GM12878 (cell line): ENCODE data around the gene CD55. TPM values are rescaled to one million over a fixed set of nuclear protein-coding genes. Genes with fewer than 3 reads are reported as not detected.

Experiments
- ATAC-seq: fragments of 200-7000 bp; cut with Tn5 transposase; 3 replicates; pipeline ENCODE4 v1.9.1; 2020; ENCODE audit warnings: mild to moderate bottlenecking, moderate library complexity
- BruUV-seq: library from RNA; stranded (reverse); fragments of 400-500 nt; replicated peaks from 2 replicates; lab custom pipeline; 2021; lab: Mats Ljungman, UMichigan
- CTCF ChIA-PET: fragments of 300-600 bp; sonication (Branson Sonifier 250); formaldehyde crosslinking; extraction: SDS; loops from one replicate; lab custom pipeline; 2021; ENCODE audit warnings: inconsistent platforms; lab: Yijun Ruan, JAX
- POLR2A ChIA-PET: fragments of 350-600 bp; formaldehyde crosslinking; extraction: SDS; loops from one replicate; lab custom pipeline; 2021; ENCODE audit warnings: inconsistent platforms; lab: Charles Lee
- RAD21 ChIA-PET: fragments of 300-600 bp; sonication (Branson Sonifier 250); formaldehyde crosslinking; loops from one replicate; lab custom pipeline; 2023; ENCODE audit warnings: antibody characterized with exemption; ENCODE audit not compliant: unreplicated experiment; lab: Charles Lee
- SMC1A ChIA-PET: fragments of 300-600 bp; sonication (Branson Sonifier 250); formaldehyde crosslinking; loops from one replicate; lab custom pipeline; 2023; ENCODE audit not compliant: unreplicated experiment, uncharacterized antibody; lab: Charles Lee
- DNase-seq: peaks from one replicate; pipeline ENCODE4 v3.0.0-alpha.2; 2011; ENCODE audit warnings: low read depth, low spot score
- FAIRE-seq: peaks from 3 replicates; lab custom pipeline; 2011; peaks lifted over from hg19 to GRCh38; lab: Jason Lieb, UNC
- H2AFZ ChIP-seq: 2 replicates; pipeline ENCODE4 v1.6.0; 2011; ENCODE audit warnings: low read depth, low read length, control low read depth; ENCODE audit not compliant: control insufficient read depth
- H3K27ac ChIP-seq: 2 replicates; pipeline ENCODE4 v1.5.1; 2011; ENCODE audit warnings: control low read depth; ENCODE audit not compliant: control insufficient read depth, insufficient read depth
- H3K27me3 ChIP-seq, 2 experiments: replicated peaks in 1 of 2; 2 replicates each; pipeline versions ENCODE4 v1.6.0 to v1.6.1; 2011; ENCODE audit warnings: low read length in 1 of 2; ENCODE audit not compliant: control insufficient read depth in 2 of 2, insufficient read depth in 2 of 2
- H3K36me3 ChIP-seq, 2 experiments: 2 replicates each; pipeline ENCODE4 v1.5.1; 2011; ENCODE audit warnings: low read length in 1 of 2; ENCODE audit not compliant: control insufficient read depth in 2 of 2, insufficient read depth in 2 of 2
- H3K4me1 ChIP-seq: 2 replicates; pipeline ENCODE4 v1.6.1; 2011; ENCODE audit warnings: mild to moderate bottlenecking, low read length, moderate library complexity, mixed read lengths; ENCODE audit not compliant: control insufficient read depth, insufficient read depth
- H3K4me2 ChIP-seq: 2 replicates; pipeline ENCODE4 v1.6.0; 2011; ENCODE audit warnings: control low read depth; ENCODE audit not compliant: control insufficient read depth, insufficient read depth
- H3K4me3 ChIP-seq: fragments of 200-600 bp; sonication (generic); 2 replicates; pipeline ENCODE4 v1.5.1; 2016
- H3K79me2 ChIP-seq: 2 replicates; pipeline ENCODE4 v1.6.0; 2011; ENCODE audit warnings: low read length; ENCODE audit not compliant: control insufficient read depth, insufficient read depth
- H3K9ac ChIP-seq: 2 replicates; pipeline ENCODE4 v1.8.0; 2011; ENCODE audit warnings: low read length, control low read depth, mixed read lengths; ENCODE audit not compliant: control insufficient read depth, insufficient read depth
- H3K9me3 ChIP-seq: replicated peaks from 3 replicates; pipeline ENCODE4 v1.5.1; 2011; ENCODE audit warnings: mild to moderate bottlenecking, low read length; ENCODE audit not compliant: control insufficient read depth, insufficient read depth
- H4K20me1 ChIP-seq: 2 replicates; pipeline ENCODE4 v1.6.0; 2011; ENCODE audit not compliant: control insufficient read depth, insufficient read depth
- BHLHE40 ChIP-seq, 2 experiments: fragments of 450-650 bp in 1 of 2; IDR thresholded peaks; 2 replicates each; pipeline ENCODE4 v1.6.1; 2011 to 2017; ENCODE audit warnings: low read depth in 2 of 2, borderline replicate concordance in 1 of 2, improper control_type of control experiment in 1 of 2, low read length in 1 of 2, mild to moderate bottlenecking in 1 of 2
- EP300 ChIP-seq, 2 experiments: fragments of 150-350 bp in 1 of 2; IDR thresholded peaks; 2 replicates each; pipeline ENCODE4 v1.6.1; 2011 to 2012; ENCODE audit warnings: low read depth in 2 of 2, low read length in 2 of 2, borderline replicate concordance in 1 of 2, improper control_type of control experiment in 1 of 2, inconsistent platforms in 1 of 2; ENCODE audit not compliant: control insufficient read depth in 1 of 2
- ETV6 ChIP-seq, 2 experiments: fragments of 450-650 bp in 1 of 2; IDR thresholded peaks in 1 of 2; conservative IDR thresholded peaks in 1 of 2; 2 replicates each; pipeline ENCODE4 v1.6.1; 2014; ENCODE audit warnings: antibody characterized with exemption in 1 of 2, borderline replicate concordance in 1 of 2, low read depth in 1 of 2, mild to moderate bottlenecking in 1 of 2, moderate library complexity in 1 of 2
- GATAD2B ChIP-seq: fragments of 450-650 bp; conservative IDR thresholded peaks from 2 replicates; pipeline ENCODE4 v1.6.1; 2017; ENCODE audit warnings: low read depth, mild to moderate bottlenecking, moderate library complexity
- IRF4 ChIP-seq: IDR thresholded peaks from 2 replicates; pipeline ENCODE4 v1.6.1; 2011; ENCODE audit warnings: low read depth, low read length
- KDM1A ChIP-seq: fragments of 200-600 bp; sonication (generic); IDR thresholded peaks from 2 replicates; pipeline ENCODE4 v1.6.1; 2016; ENCODE audit warnings: borderline replicate concordance
- NFIC ChIP-seq: IDR thresholded peaks from 2 replicates; pipeline ENCODE4 v1.6.1; 2012; ENCODE audit warnings: low read depth, mild to moderate bottlenecking, inconsistent platforms, low read length, moderate library complexity
- RAD51 ChIP-seq: fragments of 450-650 bp; IDR thresholded peaks from 2 replicates; pipeline ENCODE4 v1.6.1; 2016; ENCODE audit warnings: moderate library complexity, mild to moderate bottlenecking, inconsistent platforms
- RBBP5 ChIP-seq: fragments of 200-600 bp; sonication (generic); conservative IDR thresholded peaks from 2 replicates; pipeline ENCODE4 v1.6.1; 2016
- TCF7 ChIP-seq: IDR thresholded peaks from 2 replicates; pipeline ENCODE4 v1.6.1; 2014; ENCODE audit warnings: antibody characterized with exemption, borderline replicate concordance
- WGBS: methylation state at CpG from one replicate; pipeline ENCODE4 v1.1.6; 2016; ENCODE audit warnings: low lambda C conversion rate; ENCODE audit not compliant: insufficient replicate concordance, insufficient coverage; ENCODE audit errors: missing lambda C conversion rate; 5-methylcytosine and 5-hydroxymethylcytosine counted together
- in situ Hi-C: fragments of 300-500 bp; cut with MboI; formaldehyde crosslinking; loops from 9 replicates; pipeline ENCODE4 v1.14.3; 2018; ENCODE audit warnings: mixed read lengths
- intact Hi-C: fragments of 100-400 bp; cut with micrococcal nuclease; formaldehyde crosslinking; loops from one replicate; pipeline ENCODE4 v1.14.2; 2022; ENCODE audit not compliant: unreplicated experiment
- polyA plus RNA-seq, 11 experiments: library from polyadenylated mRNA; depleted of rRNA in 4 of 11; unstranded in 6 of 11; stranded (reverse) in 5 of 11; fragments of >200 nt; fragmentation: Nextera tagmentation in 4 of 11; fragmentation: Illumina TruSeq in 1 of 11; extraction: Ambion mirVana in 4 of 11; extraction: Trizol in 1 of 11; gene quantifications; 1 replicate in 1 of 11; 2 replicates in 10 of 11; pipeline versions ENCODE4 v1.2.1 to v1.2.3, GENCODE V29; 2011 to 2016; ENCODE audit warnings: inconsistent platforms in 2 of 11, missing spikeins in 2 of 11, low read depth in 1 of 11
- total RNA-seq, 4 experiments: library from RNA; depleted of rRNA in 3 of 4; stranded (reverse); fragments of >200 nt in 3 of 4; fragmentation: Illumina TruSeq in 1 of 4; extraction: Trizol in 1 of 4; gene quantifications; 2 replicates each; pipeline versions ENCODE4 v1.2.1 to v1.2.3, GENCODE V29; 2013 to 2021
- TF ChIP-seq, protein P1 (sequence below): fragments of 450-650 bp; IDR thresholded peaks from 2 replicates; pipeline ENCODE4 v1.6.1; 2018; ENCODE audit warnings: mild to moderate bottlenecking, low read depth, moderate library complexity; ENCODE audit not compliant: partially characterized antibody
- TF ChIP-seq, protein P2 (sequence below): fragments of 150-350 bp; IDR thresholded peaks from 2 replicates; pipeline ENCODE4 v1.6.1; 2014; ENCODE audit warnings: mild to moderate bottlenecking, low read depth, low read length
- TF ChIP-seq, protein P3 (sequence below): fragments of 450-650 bp; formaldehyde crosslinking; IDR thresholded peaks from 2 replicates; pipeline ENCODE4 v1.4.0; 2022; ENCODE audit warnings: mild to moderate bottlenecking, moderate library complexity
- TF ChIP-seq, protein P4 (sequence below): fragments of 450-650 bp; IDR thresholded peaks from 2 replicates; pipeline ENCODE4 v1.6.1; 2017; ENCODE audit warnings: mild to moderate bottlenecking

Gene CD55
- total and polyA plus RNA-seq, 10 of the 15 experiments (the other 5 are each of a cell fraction or from before 2014, with no cell fraction given) = 5.2 to 46.5 (median 15.1) TPM

DNA sequence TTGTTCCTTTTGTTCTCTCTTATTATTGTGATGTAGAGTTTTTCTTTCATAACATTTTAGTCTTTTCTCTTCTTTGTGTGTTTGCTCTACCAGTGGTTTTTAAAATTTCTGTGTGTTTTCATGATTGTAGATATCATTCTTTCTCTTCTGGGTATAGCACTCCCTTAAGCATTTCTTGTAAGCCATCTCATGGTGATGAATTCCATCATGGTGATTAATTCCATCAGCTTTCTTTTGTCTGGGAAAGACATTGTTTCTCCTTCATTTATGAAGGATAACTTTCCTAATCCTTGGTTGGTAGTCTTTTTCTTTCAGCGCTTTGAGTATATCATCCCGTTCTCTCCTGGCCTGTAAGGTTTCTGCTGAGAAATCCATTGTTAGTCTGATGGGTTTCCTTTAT, 22.7 kb downstream of the CD55 start:
- ChIA-PET CTCF (interaction anchor here (1.2 kb wide), 1 partner anchor 22 kb away, joined by 4 read pairs; no protein-coding TSS in a partner anchor), POLR2A (interaction anchor here (1.2 kb wide), 1 partner anchor 23 kb away, joined by 5 read pairs; the partner anchor contains the start of gene CD55), RAD21 (interaction anchor here (1.3 kb wide), 1 partner anchor 8 kb away, joined by 3 read pairs; no protein-coding TSS in a partner anchor), SMC1A (interaction anchor here (1.0 to 1.6 kb wide), 2 partner anchors 11 to 260 kb away, joined by 3 to 10 read pairs; no protein-coding TSS in a partner anchor)
- H3K27me3 ChIP-seq = no peaks in the 10 kb centered on the region
- no peaks in the 10 kb centered on the region for H4K20me1 ChIP-seq
- no peaks in the 10 kb centered on the region; the same call in 1 of the 3 replicates for H3K9me3 ChIP-seq
- H2AFZ ChIP-seq = no peak overlapping the region
- intact Hi-C loops (no loop called here), in situ Hi-C loops (no loop called here)
- H3K36me3 ChIP-seq = peaks cover 0 to 4% of the 10 kb centered on the region in 2 experiments; a peak in 1 of 4 replicates
- ATAC-seq (no peak), FAIRE-seq (no peak), DNase-seq (no peak)
- no peak overlapping the region for H3K4me2 ChIP-seq
- H3K27ac ChIP-seq = no peak overlapping the region
- TF ChIP-seq RAD51 (no peak), IRF4 (no peak), BHLHE40 (IDR thresholded peaks at IDR 0.05; ENCODE audit: borderline replicate concordance in 1 of 2, low read depth in 2 of 2, low read length in 1 of 2) (no peak), ETV6 (conservative IDR thresholded peaks at IDR 0.05 in 1 of 2, IDR thresholded peaks at IDR 0.05 in 1 of 2; ENCODE audit: borderline replicate concordance in 1 of 2, low read depth in 1 of 2) (no peak), TCF7 (no peak), RBBP5 (no peak), KDM1A (no peak), NFIC (no peak), EP300 (IDR thresholded peaks at IDR 0.05; ENCODE audit: borderline replicate concordance in 1 of 2, control insufficient read depth in 1 of 2, low read depth in 2 of 2, low read length in 2 of 2) (no peak), GATAD2B (no peak)
- TF ChIP-seq, protein P1, sequence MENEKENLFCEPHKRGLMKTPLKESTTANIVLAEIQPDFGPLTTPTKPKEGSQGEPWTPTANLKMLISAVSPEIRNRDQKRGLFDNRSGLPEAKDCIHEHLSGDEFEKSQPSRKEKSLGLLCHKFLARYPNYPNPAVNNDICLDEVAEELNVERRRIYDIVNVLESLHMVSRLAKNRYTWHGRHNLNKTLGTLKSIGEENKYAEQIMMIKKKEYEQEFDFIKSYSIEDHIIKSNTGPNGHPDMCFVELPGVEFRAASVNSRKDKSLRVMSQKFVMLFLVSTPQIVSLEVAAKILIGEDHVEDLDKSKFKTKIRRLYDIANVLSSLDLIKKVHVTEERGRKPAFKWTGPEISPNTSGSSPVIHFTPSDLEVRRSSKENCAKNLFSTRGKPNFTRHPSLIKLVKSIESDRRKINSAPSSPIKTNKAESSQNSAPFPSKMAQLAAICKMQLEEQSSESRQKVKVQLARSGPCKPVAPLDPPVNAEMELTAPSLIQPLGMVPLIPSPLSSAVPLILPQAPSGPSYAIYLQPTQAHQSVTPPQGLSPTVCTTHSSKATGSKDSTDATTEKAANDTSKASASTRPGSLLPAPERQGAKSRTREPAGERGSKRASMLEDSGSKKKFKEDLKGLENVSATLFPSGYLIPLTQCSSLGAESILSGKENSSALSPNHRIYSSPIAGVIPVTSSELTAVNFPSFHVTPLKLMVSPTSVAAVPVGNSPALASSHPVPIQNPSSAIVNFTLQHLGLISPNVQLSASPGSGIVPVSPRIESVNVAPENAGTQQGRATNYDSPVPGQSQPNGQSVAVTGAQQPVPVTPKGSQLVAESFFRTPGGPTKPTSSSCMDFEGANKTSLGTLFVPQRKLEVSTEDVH = no peak
- TF ChIP-seq, protein P2, sequence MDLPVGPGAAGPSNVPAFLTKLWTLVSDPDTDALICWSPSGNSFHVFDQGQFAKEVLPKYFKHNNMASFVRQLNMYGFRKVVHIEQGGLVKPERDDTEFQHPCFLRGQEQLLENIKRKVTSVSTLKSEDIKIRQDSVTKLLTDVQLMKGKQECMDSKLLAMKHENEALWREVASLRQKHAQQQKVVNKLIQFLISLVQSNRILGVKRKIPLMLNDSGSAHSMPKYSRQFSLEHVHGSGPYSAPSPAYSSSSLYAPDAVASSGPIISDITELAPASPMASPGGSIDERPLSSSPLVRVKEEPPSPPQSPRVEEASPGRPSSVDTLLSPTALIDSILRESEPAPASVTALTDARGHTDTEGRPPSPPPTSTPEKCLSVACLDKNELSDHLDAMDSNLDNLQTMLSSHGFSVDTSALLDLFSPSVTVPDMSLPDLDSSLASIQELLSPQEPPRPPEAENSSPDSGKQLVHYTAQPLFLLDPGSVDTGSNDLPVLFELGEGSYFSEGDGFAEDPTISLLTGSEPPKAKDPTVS = no peak
- TF ChIP-seq, protein P3, sequence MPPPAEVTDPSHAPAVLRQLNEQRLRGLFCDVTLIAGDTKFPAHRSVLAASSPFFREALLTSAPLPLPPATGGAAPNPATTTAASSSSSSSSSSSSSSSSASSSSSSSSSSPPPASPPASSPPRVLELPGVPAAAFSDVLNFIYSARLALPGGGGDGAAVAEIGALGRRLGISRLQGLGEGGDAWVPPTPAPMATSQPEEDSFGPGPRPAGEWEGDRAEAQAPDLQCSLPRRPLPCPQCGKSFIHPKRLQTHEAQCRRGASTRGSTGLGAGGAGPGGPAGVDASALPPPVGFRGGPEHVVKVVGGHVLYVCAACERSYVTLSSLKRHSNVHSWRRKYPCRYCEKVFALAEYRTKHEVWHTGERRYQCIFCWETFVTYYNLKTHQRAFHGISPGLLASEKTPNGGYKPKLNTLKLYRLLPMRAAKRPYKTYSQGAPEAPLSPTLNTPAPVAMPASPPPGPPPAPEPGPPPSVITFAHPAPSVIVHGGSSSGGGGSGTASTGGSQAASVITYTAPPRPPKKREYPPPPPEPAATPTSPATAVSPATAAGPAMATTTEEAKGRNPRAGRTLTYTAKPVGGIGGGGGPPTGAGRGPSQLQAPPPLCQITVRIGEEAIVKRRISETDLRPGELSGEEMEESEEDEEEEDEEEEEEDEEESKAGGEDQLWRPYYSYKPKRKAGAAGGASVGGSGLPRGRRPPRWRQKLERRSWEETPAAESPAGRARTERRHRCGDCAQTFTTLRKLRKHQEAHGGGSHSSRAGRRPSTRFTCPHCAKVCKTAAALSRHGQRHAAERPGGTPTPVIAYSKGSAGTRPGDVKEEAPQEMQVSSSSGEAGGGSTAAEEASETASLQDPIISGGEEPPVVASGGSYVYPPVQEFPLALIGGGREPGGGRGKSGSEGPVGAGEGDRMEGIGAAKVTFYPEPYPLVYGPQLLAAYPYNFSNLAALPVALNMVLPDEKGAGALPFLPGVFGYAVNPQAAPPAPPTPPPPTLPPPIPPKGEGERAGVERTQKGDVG (CRISPR knock-in tag) = no peak
- TF ChIP-seq, protein P4, sequence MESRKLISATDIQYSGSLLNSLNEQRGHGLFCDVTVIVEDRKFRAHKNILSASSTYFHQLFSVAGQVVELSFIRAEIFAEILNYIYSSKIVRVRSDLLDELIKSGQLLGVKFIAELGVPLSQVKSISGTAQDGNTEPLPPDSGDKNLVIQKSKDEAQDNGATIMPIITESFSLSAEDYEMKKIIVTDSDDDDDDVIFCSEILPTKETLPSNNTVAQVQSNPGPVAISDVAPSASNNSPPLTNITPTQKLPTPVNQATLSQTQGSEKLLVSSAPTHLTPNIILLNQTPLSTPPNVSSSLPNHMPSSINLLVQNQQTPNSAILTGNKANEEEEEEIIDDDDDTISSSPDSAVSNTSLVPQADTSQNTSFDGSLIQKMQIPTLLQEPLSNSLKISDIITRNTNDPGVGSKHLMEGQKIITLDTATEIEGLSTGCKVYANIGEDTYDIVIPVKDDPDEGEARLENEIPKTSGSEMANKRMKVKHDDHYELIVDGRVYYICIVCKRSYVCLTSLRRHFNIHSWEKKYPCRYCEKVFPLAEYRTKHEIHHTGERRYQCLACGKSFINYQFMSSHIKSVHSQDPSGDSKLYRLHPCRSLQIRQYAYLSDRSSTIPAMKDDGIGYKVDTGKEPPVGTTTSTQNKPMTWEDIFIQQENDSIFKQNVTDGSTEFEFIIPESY = no peak
- peaks cover 8% of the 10 kb centered on the region for H3K4me1 ChIP-seq
- H3K4me3 ChIP-seq = no peak overlapping the region
- whole genome bisulfite sequencing = 93% methylated on average over 2 of the region's 2 CpGs
- BruUV-seq = no TSS peak
- no peak overlapping the region for H3K9ac ChIP-seq
- H3K79me2 ChIP-seq = no peaks in the 10 kb centered on the region; the same call in 1 of the 2 replicates
